Effector memory CD4-positive, alpha-beta T cell (primary cell): Measurements from ENCODE around the gene PORCN.

ENCODE experiments used
- DNase-seq, 3 donors: peaks; one replicate each; pipeline ENCODE4 v3.0.0-alpha.2; 2020
- H3K27ac ChIP-seq: 2 replicates; pipeline ENCODE4 v1.7.0; 2013; ENCODE audit warnings: mild to moderate bottlenecking, low read length, moderate library complexity; ENCODE audit not compliant: insufficient read depth, poor library complexity, severe bottlenecking
- H3K27me3 ChIP-seq: replicated peaks from 2 replicates; pipeline ENCODE4 v1.7.0; 2013; ENCODE audit warnings: mild to moderate bottlenecking, low read length; ENCODE audit not compliant: insufficient read depth, control insufficient read depth, poor library complexity, severe bottlenecking
- H3K36me3 ChIP-seq: 2 replicates; pipeline ENCODE4 v1.7.0; 2013; ENCODE audit warnings: mild to moderate bottlenecking, low read length, moderate library complexity; ENCODE audit not compliant: control insufficient read depth, insufficient read depth
- H3K4me1 ChIP-seq: 2 replicates; pipeline ENCODE4 v1.7.0; 2013; ENCODE audit warnings: low read length, mild to moderate bottlenecking; ENCODE audit not compliant: control insufficient read depth, insufficient read depth, poor library complexity, severe bottlenecking
- H3K4me3 ChIP-seq: 2 replicates; pipeline ENCODE4 v1.7.0; 2013; ENCODE audit warnings: low read length, low read depth, mild to moderate bottlenecking; ENCODE audit not compliant: insufficient read depth, poor library complexity, severe bottlenecking
- H3K9me3 ChIP-seq: 2 replicates; pipeline ENCODE4 v1.7.0; 2013; ENCODE audit warnings: mild to moderate bottlenecking, low read length, moderate library complexity; ENCODE audit not compliant: control insufficient read depth

Gene PORCN

DNA sequence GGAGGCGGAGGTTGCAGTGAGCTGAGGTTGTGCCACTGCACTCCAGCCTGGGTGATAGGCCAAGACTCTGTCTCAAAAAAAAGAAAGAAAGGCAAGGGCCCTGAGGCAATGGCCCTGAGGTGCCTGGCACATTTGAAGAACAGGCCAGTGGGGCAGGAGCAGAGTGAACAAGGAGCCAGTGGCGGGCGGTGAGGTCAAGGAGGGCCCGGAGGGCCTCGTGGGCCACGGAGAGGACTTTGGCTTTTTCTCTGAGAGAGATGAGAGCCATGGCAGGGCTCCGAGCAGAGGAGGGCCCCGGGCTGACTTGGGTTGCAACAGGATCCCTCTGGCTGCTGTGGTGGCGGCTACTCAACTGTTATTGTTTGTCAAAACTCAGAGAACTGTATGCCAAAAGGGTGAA lies 19.5 kb upstream of the PORCN start:
- no peaks in the 10 kb centered on the region for H3K9me3 ChIP-seq
- DNase-seq: no peak
- no peaks in the 10 kb centered on the region for H3K36me3 ChIP-seq
- H3K27ac ChIP-seq: no peak overlapping the region
- H3K27me3 ChIP-seq: no peaks in the 10 kb centered on the region
- no peak overlapping the region for H3K4me3 ChIP-seq
- H3K4me1 ChIP-seq: no peaks in the 10 kb centered on the region

DNA sequence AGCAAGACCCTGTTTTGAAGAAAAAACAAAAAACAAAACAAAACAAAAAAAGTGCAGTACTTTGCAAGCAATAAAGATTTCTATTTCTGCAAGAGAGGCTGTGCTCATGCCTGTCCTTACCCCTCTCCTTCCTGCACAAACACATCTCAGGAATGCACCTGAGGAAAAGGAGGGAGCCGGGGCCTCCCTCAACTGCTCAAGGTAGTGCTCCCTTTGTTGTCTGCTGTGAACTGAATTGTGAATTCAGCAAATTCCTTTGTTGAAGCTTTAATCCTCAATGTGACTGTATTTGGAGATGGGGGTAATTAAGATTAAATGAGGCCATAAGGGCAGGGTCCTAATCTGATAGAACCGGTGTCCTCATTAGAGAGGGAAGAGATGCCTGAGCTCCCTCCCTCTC lies 18.9 kb upstream of the PORCN start:
- no peak for DNase-seq
- Histone ChIP-seq H3K27ac (no peak overlapping the region), H3K9me3 (no peaks in the 10 kb centered on the region), H3K4me3 (no peak overlapping the region), H3K27me3 (no peaks in the 10 kb centered on the region), H3K36me3 (no peaks in the 10 kb centered on the region), H3K4me1 (no peaks in the 10 kb centered on the region)

DNA sequence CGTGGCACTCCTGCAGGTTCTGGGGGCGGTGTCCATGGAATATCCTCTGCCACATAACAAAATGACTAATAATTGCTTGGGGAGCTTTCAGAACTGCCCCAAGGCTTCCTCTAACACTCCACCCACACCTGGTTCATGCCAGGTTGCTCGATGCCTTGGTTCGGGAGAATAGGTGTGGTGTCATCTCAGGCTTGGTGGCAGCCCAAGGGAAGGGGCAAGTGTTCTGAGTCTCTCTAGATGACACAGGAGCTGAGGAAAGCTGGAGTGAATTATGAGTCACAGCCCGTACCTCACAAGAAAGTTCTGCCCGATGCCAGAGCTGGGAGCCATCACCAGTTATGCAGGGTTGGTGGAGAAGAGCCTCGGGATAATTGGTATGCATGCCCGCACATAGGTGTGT lies 18.1 kb upstream of the PORCN start:
- no peak for DNase-seq
- Histone ChIP-seq H3K27ac (no peak overlapping the region), H3K27me3 (no peaks in the 10 kb centered on the region), H3K4me1 (no peaks in the 10 kb centered on the region), H3K36me3 (no peaks in the 10 kb centered on the region), H3K9me3 (no peaks in the 10 kb centered on the region), H3K4me3 (no peak overlapping the region)

DNA sequence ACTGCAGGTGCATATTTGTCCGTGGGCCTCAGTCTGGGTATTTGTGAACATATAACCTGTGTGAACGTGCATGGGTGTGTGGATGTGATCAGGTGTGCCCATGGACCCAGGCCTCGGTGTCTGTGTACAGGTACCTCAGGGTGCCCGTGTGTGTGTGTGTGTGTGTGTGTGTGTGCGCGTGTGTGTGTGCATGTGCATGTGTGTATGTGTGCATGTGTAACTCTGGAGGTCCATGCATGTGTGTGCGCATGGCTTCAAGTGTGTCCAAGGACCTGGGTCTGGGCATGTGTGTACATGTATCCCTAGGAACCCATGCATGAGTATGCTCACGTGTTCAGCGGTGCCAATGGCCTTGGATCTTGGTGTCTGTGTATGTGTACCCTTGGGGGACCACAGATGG lies 17.0 kb upstream of the PORCN start:
- H3K9me3 ChIP-seq: no peaks in the 10 kb centered on the region
- no peak overlapping the region for H3K27ac ChIP-seq

DNA sequence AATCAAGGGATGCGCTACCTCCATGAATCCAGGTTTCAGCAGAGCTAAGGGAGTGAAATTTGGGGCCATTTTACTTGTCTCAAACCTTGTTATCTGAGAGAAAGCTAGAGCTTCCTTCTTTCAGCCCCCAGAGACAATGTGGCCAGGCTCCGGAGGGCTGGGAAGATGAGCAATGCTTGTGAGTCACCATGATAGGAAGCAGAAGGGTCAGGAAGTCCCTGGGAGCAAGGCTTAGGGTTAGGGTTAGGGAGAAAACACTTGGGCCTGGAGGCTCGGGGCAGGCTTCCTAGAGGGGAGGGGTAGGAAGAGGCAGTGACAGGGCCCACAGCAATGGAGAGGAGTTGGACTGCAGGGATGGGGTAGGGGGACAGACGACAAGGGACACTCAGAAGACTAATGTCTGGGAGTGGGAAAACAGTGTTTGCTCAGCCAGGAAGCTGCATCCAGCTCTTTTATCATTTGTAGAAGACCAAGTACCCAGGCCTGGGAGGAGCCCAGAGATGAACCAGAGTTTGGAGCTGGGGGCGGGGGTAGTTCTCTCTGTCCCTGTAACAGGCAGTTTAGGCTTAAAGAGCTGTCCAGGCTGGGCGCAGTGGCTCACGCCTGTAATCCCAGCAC lies 16.4 kb upstream of the PORCN start:
- no peak for DNase-seq
- Histone ChIP-seq H3K4me3 (no peak overlapping the region), H3K36me3 (no peaks in the 10 kb centered on the region), H3K27ac (no peak overlapping the region), H3K4me1 (no peaks in the 10 kb centered on the region), H3K9me3 (no peaks in the 10 kb centered on the region), H3K27me3 (no peaks in the 10 kb centered on the region)

More for the DNA sequence above, 17.0 kb upstream of the PORCN start:
- no peak for DNase-seq
- Histone ChIP-seq H3K4me3 (no peak overlapping the region), H3K36me3 (no peaks in the 10 kb centered on the region), H3K27me3 (no peaks in the 10 kb centered on the region), H3K4me1 (no peaks in the 10 kb centered on the region)

DNA sequence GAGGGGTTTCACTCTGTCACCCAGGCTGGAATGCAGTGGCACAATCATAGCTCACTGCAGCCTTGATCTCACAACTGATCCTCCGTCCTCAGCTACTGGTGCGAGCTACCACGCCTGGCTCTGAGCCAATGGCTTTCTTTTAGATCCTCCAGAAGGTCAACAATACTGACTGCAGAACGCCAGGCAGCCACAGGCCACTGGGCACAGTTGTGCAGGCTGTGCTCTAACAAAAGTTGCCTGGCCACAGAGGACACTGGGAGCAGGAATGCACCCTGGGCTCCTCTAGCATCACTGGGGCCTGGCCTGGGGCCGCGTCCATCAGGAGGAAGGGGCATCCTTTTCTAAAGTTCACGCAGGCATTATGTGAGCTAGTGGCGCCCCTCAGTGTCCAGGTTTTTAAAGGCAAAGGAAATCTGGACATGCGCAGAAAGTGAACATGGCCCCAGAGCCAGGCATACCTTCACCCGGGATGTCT lies 14.9 kb upstream of the PORCN start:
- Histone ChIP-seq H3K9me3 (no peaks in the 10 kb centered on the region), H3K4me1 (no peaks in the 10 kb centered on the region), H3K27ac (no peak overlapping the region), H3K36me3 (no peaks in the 10 kb centered on the region), H3K27me3 (no peaks in the 10 kb centered on the region), H3K4me3 (no peak overlapping the region)
- DNase-seq: no peak

DNA sequence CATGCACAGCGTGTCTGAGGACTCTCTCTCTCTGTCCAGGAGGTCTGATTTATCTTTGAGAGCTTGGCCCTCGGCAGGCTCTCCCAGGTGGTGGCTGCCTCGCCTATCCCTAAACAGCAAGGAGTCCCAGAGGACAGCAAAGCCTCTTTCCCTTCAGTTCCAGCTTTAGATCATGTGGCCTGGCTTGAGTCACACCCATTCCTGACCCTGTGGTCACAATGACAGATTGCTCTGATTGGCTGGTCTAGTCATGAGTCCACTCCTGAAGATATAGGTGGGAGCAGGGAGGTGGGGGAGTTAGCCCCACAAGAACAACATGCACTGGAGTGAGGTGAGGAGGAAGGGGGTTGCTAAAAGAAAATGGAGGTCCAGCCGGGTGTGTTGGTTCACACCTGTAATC lies 12.1 kb upstream of the PORCN start:
- no peak for DNase-seq
- Histone ChIP-seq H3K27me3 (no peaks in the 10 kb centered on the region), H3K36me3 (no peaks in the 10 kb centered on the region), H3K27ac (no peak overlapping the region), H3K9me3 (no peaks in the 10 kb centered on the region), H3K4me3 (no peak overlapping the region), H3K4me1 (no peaks in the 10 kb centered on the region)

DNA sequence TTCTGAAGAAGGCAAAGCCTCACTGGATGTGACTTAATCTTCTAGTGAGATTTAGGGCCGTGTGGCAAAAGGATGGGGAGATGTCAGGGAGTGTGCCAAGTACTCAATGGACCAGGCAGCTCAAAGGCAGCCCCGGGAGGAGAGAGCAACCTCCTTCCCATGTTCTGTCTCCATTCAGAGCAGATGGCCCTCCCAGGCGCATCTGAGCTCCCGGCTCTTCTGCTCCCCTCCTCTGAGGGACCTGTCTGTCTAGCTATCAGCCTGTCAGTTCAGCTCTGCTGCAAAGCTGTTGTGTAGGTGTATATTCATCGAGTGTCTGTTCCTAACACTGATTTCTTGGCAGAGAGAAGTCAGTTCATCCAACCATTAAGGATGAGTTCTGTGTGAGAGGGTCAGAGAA lies 10.9 kb upstream of the PORCN start:
- no peaks in the 10 kb centered on the region for H3K36me3 ChIP-seq
- H3K27ac ChIP-seq: no peak overlapping the region
- DNase-seq: no peak
- H3K9me3 ChIP-seq: no peaks in the 10 kb centered on the region
- no peaks in the 10 kb centered on the region for H3K4me1 ChIP-seq
- H3K27me3 ChIP-seq: no peaks in the 10 kb centered on the region
- H3K4me3 ChIP-seq: no peak overlapping the region

DNA sequence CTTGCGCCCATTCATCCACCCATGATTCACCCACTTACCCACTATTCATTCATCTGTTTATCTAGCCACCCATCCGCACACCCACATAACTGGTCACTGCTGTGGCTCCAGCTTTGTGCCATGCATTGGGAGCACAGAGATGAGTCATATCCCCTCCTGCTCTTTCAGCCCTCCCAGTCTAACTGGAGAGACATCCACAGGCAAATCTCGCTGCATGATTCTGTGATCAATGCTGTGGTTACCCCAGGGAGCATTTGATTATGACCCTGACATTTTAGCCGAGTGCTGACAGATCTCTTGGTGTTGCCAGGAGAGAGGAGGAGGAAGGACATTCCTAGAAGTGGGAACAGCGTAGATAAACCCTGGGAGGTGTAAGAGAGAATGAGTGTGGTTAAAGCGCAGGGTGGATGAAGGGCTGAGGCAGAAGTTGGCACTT lies 10.4 kb upstream of the PORCN start:
- Histone ChIP-seq H3K27ac (no peak overlapping the region), H3K4me3 (no peak overlapping the region), H3K27me3 (no peaks in the 10 kb centered on the region), H3K9me3 (no peaks in the 10 kb centered on the region), H3K4me1 (no peaks in the 10 kb centered on the region), H3K36me3 (no peaks in the 10 kb centered on the region)
- no peak for DNase-seq

DNA sequence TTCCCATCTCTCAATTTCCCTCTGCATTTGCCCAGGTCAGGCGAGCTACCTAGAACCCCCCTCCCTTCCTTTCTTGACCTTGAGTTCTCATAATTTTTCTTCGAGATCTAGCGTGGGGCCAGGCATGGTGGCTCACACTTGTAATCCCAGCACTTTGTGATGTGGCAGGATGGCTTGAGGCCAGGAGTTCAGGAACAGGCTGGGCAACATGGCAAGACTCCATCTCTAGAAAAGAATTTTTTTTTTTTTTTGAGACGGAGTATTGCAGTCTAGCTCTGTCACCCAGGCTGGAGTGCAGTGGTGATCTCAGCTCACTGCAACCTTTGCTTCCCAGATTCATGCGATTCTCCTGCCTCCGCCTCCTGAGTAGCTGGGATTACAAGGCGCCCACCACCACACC lies 4.5 kb upstream of the PORCN start:
- no peak overlapping the region for H3K27ac ChIP-seq
- DNase-seq: no peak
- no peak overlapping the region for H3K4me3 ChIP-seq
- no peaks in the 10 kb centered on the region for H3K9me3 ChIP-seq
- H3K36me3 ChIP-seq: no peaks in the 10 kb centered on the region
- H3K27me3 ChIP-seq: no peaks in the 10 kb centered on the region
- no peaks in the 10 kb centered on the region for H3K4me1 ChIP-seq
